ENCODE data around the gene CSNK1D.

DNA sequence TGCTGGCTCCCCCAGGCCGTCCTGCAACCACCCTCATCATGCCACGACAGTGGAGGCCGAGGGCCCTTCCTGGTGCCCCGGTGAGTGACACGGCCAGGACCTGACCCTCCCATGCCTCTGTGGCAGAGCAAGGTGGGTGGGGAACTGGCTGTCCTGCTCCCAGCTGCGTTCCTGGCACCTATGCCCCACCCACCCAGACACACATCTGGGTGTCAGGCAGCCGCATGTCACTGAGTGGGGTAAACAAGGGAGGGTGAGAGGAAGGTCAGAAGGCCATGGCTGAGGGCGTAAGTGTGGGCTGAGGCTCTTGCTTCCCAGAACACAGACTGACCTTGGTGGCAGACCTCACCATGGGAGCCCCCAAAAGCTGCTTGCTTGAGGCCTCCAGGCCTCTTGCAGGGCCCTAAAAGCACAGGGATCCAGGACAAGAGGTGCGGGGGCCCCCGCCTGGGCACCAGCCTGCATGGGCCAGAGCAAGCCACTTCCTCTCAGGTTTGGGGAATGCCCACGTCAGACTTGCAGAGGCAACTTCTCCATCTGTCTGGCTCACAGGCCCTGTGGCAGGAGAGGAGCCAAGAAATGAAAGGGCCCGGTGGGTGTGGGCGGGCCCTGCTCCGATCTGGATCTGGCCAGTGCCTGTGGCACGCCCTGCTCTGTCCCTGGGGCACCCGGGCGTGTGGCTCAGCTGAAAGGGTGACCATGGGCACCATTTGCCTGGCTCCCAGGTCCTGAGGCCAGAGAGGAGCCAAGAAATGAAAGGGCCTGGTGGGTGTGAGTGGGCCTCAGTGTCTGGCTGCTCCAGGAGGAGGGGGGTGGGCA, 57.0 kb downstream of the CSNK1D start:
- TF ChIP-seq EZH2phosphoT487 (IDR thresholded peaks at IDR 0.05; ENCODE audit: borderline replicate concordance) (no peak), CTCF (conservative IDR thresholded peaks at IDR 0.05; ENCODE audit: low read length) (no peak)
